GM18511 (cell line): ENCODE data around the gene SYNE3.

ENCODE experiments used
- ATAC-seq: cut with Tn5 transposase; IDR thresholded peaks from one replicate; pipeline ENCODE4 v1.9.1; 2021; ENCODE audit warnings: mild to moderate bottlenecking, moderate library complexity; ENCODE audit not compliant: unreplicated experiment

Gene SYNE3

GRCh38 chr14:95493503-95493902 is 22.9 kb downstream of the SYNE3 start:
- no peak for ATAC-seq

DNA sequence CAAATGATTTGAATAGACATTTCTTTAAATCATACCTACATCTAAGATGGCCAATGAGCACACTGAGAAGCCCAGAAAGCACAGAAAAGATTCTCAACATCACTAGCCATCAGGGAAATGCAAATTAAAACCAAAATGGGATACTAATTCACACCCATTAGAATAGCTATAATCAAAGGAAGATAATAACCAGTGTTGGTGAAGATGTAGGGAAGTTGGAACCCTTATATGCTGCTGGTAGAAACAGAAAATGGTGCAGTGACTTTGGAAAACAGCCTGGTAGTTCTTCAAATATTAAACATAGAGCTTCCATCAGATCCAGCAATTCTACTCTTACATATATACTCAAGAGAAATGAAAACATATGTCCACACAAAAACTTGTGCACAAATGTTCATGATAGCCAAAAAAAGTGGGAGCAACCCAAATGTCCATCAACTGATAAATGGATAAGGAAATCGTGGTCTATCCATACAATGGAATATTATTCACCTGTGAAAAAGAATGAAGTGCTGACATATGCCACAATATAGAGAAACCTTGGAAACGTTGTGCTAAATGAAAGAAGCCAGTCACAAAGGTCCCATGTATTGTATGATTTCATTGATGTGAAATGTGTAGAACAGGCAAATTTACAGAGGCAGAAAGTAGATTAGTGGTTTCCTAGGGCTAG is 24.4 kb downstream of the SYNE3 start:
- no peak for ATAC-seq

DNA sequence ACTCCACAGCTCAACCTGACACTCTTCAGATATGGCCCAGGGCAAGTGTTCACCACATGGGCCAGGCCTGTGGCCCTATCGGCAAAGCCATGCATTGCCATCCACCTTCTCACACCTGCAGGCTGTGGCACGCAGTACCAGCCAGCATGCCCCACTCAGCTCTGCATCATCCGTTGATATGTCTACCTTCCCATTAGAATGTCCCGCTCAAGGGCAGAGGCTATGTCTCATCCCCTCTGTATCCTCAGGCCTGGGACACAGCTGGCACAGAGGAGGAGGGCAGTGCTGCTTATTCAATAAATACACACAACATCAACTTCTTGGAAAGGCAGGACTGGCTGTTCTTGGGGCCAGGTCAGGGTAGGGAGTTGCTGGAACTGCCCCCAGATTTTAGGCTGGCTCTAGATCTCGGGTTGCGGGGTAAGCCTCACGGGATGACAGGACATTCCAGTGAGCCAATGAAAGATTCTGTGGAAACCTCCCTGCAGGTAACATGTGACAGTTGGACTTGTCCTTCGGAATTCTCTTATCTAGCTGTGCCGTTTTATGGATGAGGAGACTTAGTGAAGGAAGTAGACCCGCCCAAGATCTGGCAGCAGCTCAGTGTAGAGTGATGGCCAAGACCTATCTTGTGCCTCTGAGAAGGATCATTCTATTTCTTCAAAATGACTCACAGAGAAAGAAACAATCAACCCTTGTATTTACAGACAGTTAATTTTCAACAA is 25.6 kb downstream of the SYNE3 start:
- no peak for ATAC-seq

DNA sequence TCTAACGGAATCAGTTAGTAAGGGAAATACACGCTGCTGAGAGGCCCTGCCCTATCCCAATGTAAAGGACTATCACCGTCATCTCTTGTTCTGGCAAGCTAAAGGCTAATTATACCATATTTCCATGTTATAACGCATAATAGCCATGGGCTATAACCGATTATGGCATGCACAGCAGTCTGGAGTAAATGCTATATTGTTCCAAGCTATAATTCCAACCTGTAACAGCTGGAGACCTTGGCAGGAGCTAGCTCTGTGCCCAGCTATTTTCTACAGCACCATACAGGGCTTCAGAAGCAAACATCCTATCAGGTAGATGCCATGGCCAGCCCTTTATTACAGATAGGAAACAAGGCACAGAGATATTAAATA is 26.3 kb downstream of the SYNE3 start:
- no peak for ATAC-seq

- no peak for ATAC-seq
Measured at GRCh38 chr14:95489214-95490137, 27.0 kb downstream of the SYNE3 start.

DNA sequence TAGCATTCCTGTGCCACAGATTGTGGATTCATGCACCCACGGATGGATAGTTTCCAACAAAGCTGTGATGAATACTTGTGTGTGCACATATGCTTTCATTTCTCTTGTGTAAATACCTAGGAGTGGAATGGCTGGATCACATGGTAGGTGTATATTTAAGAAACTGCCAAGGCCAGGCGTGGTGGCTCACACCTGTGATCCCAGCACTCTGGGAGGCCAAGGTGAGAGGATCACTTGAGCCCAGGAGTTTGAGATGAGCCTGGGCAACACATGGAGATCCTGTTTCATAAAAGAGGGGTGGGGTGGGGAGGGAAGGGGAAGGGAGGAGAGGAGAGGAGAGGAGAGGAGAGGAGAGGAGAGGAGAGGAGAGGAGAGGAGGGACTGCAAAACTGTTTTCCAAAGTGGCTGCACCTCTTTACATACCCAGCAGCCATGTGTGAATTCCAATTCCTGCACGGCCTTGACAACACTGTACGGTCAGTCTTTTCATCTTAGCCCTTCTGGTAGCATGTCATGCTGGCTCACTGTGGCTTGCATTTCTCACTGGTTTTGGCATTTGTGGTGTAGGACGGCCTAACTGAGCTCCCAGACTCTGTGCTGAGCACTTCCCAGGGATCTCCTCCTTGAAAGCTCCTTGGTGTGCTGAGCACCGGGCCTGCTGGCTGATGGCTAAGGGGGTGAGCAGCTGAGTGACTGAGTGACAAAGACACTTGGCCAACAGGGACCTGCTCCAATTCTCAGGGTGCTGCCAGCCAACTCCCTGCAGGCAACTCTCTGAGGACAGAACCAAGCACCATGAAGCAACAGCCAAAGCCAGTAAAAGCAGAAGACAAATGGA is 27.9 kb downstream of the SYNE3 start:
- ATAC-seq, result no peak

- no peak for ATAC-seq
Measured at GRCh38 chr14:95487669-95488084, 28.8 kb downstream of the SYNE3 start.

GRCh38 chr14:95486875-95487668 is 29.4 kb downstream of the SYNE3 start:
- ATAC-seq, result peak; percentile 78

- ATAC-seq, result no peak
Measured at GRCh38 chr14:95485222-95485819, 31.1 kb downstream of the SYNE3 start.

GRCh38 chr14:95484296-95484695 is 32.2 kb downstream of the SYNE3 start:
- no peak for ATAC-seq

- no peak for ATAC-seq
Measured at GRCh38 chr14:95483309-95484165, 32.9 kb downstream of the SYNE3 start.

DNA sequence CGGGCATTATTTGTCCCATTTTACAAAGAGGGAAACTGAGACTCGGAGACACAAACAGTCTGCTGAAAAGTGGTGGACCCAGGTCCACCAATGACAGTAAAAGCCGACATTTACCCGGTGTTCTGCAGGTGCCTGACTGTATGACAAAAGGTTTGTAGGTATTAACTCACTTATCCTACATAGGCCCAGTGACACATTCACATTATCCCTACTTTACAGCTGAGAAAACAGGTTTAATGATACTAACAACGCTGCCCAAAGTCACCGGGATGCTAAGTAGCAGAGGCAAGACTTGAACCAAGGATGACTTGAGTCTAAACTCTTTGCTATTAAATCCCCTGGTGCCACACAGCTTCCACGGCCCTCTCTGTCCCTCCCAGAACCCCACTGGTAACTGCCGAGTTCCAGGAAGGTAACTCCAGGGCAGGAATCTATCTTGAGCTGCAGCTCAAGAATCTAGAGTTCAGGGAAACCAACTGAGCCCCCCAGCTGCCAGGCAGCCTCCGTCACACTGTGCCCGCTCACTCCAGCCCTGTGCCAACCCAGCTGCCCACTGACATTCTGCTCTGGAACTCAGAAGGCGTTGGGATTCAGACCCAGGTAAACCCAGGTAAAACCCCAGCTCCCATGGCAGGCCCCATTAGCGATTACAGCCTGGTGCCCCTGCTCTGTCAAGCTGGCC is 33.7 kb downstream of the SYNE3 start:
- no peak for ATAC-seq

GRCh38 chr14:95481391-95482022 is 34.9 kb downstream of the SYNE3 start:
- no peak for ATAC-seq

DNA sequence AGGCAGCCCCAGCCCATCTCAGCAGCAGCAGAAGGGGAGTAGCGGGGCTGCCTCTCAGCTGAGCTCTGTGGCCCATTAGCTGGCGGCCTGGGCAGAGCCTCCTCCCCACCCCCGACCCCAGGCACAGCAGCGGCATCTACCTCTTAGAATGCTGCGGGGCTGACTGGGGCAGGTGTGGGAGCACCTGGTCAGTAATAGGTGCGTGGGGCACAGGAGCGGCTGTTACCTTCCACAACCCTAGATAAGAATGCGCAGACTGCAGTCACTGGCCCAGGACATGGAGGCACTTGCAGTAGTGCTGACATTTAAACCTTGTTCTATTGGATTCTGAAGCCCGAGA is 35.6 kb downstream of the SYNE3 start:
- ATAC-seq, result no peak

GRCh38 chr14:95480109-95480886 is 36.2 kb downstream of the SYNE3 start:
- ATAC-seq, result no peak

DNA sequence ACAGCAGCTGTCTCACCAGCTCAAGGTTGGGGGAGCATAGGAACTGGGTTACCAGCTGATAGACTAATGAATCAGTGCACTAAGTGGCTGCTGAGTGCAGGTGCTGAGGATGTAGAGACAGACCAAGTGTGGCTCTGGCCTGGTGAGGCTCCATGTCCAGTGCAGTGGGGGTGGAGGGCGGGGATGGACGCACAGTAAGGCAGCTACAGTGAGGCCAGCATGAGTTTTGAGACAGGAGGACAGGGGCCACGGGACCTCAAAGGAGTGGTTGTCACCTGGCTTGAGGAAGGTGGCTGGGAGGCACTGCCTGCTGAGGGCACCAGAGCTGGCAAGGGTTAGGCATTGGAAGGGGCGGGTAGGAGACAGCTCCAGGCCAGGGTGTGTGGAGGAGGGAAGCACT is 37.0 kb downstream of the SYNE3 start:
- no peak for ATAC-seq

- no peak for ATAC-seq
Measured at GRCh38 chr14:95478818-95479217, 37.6 kb downstream of the SYNE3 start.
